DOHH2 (cell line): ENCODE measurements around the gene DEDD.

Experiments used
- H3F3A ChIP-seq: fragments of 200-600 bp; sonication (generic), shearing (Covaris generic); 2 replicates; pipeline ENCODE4 v1.6.0; 2016; ENCODE audit warnings: antibody characterized with exemption, mild to moderate bottlenecking; ENCODE audit not compliant: control insufficient read depth, insufficient read depth
- H3K27ac ChIP-seq: fragments of 200-600 bp; sonication (generic); 2 replicates; pipeline ENCODE4 v1.5.1; 2014; ENCODE audit warnings: low read depth, mild to moderate bottlenecking, low read length, moderate library complexity
- H3K27me3 ChIP-seq: fragments of 200-600 bp; sonication (generic); 2 replicates; pipeline ENCODE4 v1.6.1; 2014; ENCODE audit warnings: mild to moderate bottlenecking, low read length, mixed read lengths; ENCODE audit not compliant: control insufficient read depth
- H3K36me3 ChIP-seq: fragments of 200-600 bp; sonication (generic); 2 replicates; pipeline ENCODE4 v1.6.1; 2014; ENCODE audit warnings: mild to moderate bottlenecking, low read length, moderate library complexity, mixed read lengths; ENCODE audit not compliant: control insufficient read depth
- H3K4me1 ChIP-seq: fragments of 200-600 bp; sonication (generic); 2 replicates; pipeline ENCODE4 v1.6.1; 2014; ENCODE audit warnings: mild to moderate bottlenecking, low read length, mixed read lengths; ENCODE audit not compliant: control insufficient read depth
- H3K4me2 ChIP-seq: fragments of 200-600 bp; sonication (generic); 2 replicates; pipeline ENCODE4 v1.6.0; 2014; ENCODE audit warnings: mild to moderate bottlenecking, low read length, moderate library complexity
- H3K4me3 ChIP-seq: fragments of 200-600 bp; sonication (generic); 2 replicates; pipeline ENCODE4 v1.5.1; 2014; ENCODE audit warnings: mild to moderate bottlenecking, low read length, mixed read lengths
- H3K79me2 ChIP-seq: fragments of 200-600 bp; sonication (generic); 2 replicates; pipeline ENCODE4 v1.6.1; 2014; ENCODE audit warnings: mild to moderate bottlenecking, low read length, mixed read lengths; ENCODE audit not compliant: control insufficient read depth
- H3K9me2 ChIP-seq: fragments of 200-600 bp; sonication (generic); replicated peaks from 2 replicates; pipeline ENCODE4 v1.6.1; 2014; ENCODE audit warnings: mild to moderate bottlenecking, low read length, mixed read lengths; ENCODE audit not compliant: control insufficient read depth
- H3K9me3 ChIP-seq: fragments of 200-600 bp; sonication (generic); 2 replicates; pipeline ENCODE4 v1.6.1; 2014; ENCODE audit warnings: antibody characterized with exemption, low read length, mixed read lengths; ENCODE audit not compliant: control insufficient read depth, insufficient read depth
- H4K20me1 ChIP-seq: fragments of 200-600 bp; sonication (generic); 2 replicates; pipeline ENCODE4 v1.6.0; 2014; ENCODE audit warnings: low read depth, mild to moderate bottlenecking, antibody characterized with exemption, low read length, moderate library complexity; ENCODE audit not compliant: control insufficient read depth, insufficient read depth
- EZH2phosphoT487 ChIP-seq: fragments of 200-600 bp; sonication (generic); IDR thresholded peaks from 2 replicates; pipeline ENCODE4 v1.6.1; 2017; ENCODE audit warnings: borderline replicate concordance, mild to moderate bottlenecking, antibody characterized with exemption, low read length, moderate library complexity, mixed read lengths
- TF ChIP-seq, protein P1 (sequence below): fragments of 200-600 bp; sonication (generic); IDR thresholded peaks from one replicate; pipeline ENCODE4 v1.5.1; 2014; ENCODE audit warnings: antibody characterized with exemption, mild to moderate bottlenecking, low read depth, low read length; ENCODE audit not compliant: poor library complexity, severe bottlenecking

The DEDD gene

DNA sequence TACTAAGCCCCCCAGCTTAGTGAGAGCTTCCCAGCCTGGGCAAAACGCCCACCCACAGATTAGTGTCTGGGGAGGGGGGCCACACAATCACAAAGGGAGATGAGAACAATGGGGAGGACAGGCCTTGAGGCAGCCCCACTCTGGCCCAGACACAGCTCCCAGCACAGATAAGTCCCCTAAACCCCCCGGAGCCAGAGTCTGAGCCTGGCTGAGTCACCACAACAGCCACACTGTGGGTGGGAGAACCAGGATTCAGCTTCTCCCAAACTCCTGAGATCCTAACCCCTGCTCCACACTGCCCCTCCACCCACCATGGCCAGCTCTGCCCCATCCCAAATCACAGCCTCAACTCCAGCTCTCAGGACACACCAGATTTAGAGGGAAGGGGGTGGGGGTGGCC is 47.3 kb downstream of the DEDD start:
- Histone ChIP-seq H3K9me2 (no peaks in the 10 kb centered on the region), H3K4me1 (no peaks in the 10 kb centered on the region), H3F3A (no peaks in the 10 kb centered on the region), H3K4me3 (no peak overlapping the region), H3K9me3 (no peaks in the 10 kb centered on the region), H4K20me1 (no peaks in the 10 kb centered on the region), H3K27ac (no peak overlapping the region), H3K27me3 (no peaks in the 10 kb centered on the region; the same call in 1 of the 2 replicates), H3K79me2 (no peaks in the 10 kb centered on the region), H3K4me2 (no peak overlapping the region), H3K36me3 (no peaks in the 10 kb centered on the region)
- TF ChIP-seq, protein P1, sequence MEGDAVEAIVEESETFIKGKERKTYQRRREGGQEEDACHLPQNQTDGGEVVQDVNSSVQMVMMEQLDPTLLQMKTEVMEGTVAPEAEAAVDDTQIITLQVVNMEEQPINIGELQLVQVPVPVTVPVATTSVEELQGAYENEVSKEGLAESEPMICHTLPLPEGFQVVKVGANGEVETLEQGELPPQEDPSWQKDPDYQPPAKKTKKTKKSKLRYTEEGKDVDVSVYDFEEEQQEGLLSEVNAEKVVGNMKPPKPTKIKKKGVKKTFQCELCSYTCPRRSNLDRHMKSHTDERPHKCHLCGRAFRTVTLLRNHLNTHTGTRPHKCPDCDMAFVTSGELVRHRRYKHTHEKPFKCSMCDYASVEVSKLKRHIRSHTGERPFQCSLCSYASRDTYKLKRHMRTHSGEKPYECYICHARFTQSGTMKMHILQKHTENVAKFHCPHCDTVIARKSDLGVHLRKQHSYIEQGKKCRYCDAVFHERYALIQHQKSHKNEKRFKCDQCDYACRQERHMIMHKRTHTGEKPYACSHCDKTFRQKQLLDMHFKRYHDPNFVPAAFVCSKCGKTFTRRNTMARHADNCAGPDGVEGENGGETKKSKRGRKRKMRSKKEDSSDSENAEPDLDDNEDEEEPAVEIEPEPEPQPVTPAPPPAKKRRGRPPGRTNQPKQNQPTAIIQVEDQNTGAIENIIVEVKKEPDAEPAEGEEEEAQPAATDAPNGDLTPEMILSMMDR = no peak
- no peak for TF ChIP-seq EZH2phosphoT487

DNA sequence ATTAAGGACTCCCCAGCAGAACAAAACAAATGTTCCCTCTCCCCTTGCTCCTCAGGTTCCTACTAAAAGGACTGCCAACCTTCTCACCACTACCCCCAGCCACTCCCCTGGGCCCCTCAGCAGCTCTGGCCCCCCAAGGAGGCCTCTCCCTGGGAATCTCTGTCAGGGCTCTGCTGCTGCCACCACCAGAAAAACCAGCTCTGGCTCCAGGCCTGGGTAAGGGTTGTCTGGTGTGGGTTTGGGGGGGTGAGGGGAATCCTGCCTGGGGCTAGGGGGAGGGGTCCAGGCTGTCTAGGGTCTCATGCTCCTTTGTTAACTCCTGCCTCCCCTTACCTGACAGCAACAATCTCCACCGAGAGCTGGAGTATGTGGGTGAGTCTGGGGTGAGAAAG is 47.9 kb downstream of the DEDD start:
- H3K27ac ChIP-seq = no peak overlapping the region
- no peak for TF ChIP-seq EZH2phosphoT487
- TF ChIP-seq, protein P1 = no peak
- no peaks in the 10 kb centered on the region for H3K4me1 ChIP-seq
- H3K4me2 ChIP-seq = no peak overlapping the region
- no peaks in the 10 kb centered on the region for H3K79me2 ChIP-seq
- no peak overlapping the region for H3K4me3 ChIP-seq
- no peaks in the 10 kb centered on the region for H4K20me1 ChIP-seq
- H3K36me3 ChIP-seq = no peaks in the 10 kb centered on the region
- H3K9me2 ChIP-seq = no peaks in the 10 kb centered on the region
- no peaks in the 10 kb centered on the region for H3F3A ChIP-seq
- H3K27me3 ChIP-seq = no peaks in the 10 kb centered on the region; the same call in 1 of the 2 replicates
- H3K9me3 ChIP-seq = no peaks in the 10 kb centered on the region

DNA sequence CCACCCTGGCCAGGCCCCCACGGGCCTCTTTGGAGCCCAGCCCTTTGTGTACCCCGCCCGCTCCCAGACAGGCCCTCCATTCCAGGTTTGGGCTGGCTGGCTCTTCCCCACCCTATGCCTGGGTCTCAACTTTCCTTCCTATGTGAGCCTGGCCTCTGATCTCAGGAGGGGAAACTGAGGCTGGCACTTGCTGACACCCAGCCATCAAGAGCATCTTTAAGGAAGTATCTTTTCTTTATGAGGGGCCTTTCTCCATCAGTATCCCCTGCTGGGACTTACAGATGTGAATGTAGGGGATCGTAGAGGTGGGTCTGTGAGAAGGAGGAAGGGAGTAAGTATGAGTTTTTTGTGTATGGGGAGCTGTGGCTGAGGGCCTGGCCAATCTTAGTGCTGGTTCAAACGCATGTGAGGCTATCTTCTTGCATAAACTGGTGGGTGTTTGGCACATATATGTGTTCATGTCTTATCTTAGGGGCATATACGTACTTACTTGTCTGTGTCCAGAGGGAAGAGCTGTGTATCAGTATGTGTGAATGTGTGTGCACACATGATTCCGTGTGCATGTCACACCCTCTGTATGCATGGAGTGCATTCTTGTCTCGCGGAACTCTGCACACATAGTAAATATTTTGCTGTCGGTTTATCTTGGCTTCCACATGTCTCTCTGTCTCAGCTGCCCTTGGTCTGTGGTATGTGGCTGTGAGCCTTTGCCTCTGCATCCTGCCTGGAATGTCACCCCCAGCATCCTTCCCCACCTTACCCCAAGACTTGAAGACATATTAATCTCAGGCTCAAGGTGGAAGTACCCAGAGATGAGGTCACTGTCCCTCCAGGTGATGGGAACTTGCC is 48.5 kb downstream of the DEDD start:
- H3K4me1 ChIP-seq = no peaks in the 10 kb centered on the region
- H3K4me3 ChIP-seq = no peak overlapping the region
- no peaks in the 10 kb centered on the region for H3K36me3 ChIP-seq
- no peaks in the 10 kb centered on the region for H3F3A ChIP-seq
- TF ChIP-seq, protein P1 = no peak
- TF ChIP-seq EZH2phosphoT487 = no peak
- H3K9me2 ChIP-seq = no peaks in the 10 kb centered on the region
- no peak overlapping the region for H3K27ac ChIP-seq
- H3K27me3 ChIP-seq = no peaks in the 10 kb centered on the region; the same call in 1 of the 2 replicates
- no peak overlapping the region for H3K4me2 ChIP-seq
- H3K79me2 ChIP-seq = no peaks in the 10 kb centered on the region
- no peaks in the 10 kb centered on the region for H3K9me3 ChIP-seq
- no peaks in the 10 kb centered on the region for H4K20me1 ChIP-seq
